ENCODE data around the gene NFS1.
"Not testable (repeated sequence)": the region's sequence is repeated elsewhere in the genome, so short reads cannot be mapped to it uniquely, and the experiment has no call there.

The NFS1 gene

DNA sequence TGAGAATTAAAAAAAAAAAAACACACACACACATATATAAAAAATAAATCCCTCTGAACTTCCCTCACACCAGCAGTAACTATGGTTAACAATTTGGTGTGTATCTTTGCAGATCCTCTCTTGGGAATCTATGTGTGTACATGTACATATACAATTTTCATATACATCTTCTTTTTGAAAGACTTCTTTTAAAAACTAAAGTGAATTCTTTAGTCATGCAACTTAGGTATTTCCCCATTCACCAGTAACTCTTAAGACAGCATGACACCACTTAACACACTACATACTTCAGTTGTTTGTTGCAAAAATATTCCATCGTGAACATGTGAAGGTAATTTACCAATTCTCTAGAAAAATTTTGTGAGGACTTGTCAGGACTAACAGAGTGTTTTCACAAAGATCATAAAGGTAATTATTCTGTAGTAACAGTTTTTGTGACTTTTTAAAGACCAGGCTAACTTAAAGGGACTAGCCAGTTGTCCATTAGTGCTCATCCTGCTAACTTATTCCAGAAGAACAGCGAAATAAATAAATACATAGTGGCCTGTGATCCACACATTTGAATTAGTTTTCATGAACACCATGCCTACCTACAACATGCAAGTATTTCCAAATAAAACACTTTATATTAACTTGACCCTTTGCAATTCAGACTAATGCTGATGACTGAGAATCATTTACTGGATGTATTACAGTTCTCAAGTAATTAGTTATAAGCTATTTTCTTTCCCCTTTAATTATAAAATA lies 30.9 kb upstream of the NFS1 start:
- no peak for DNase-seq (ENCODE audit: low spot score)

DNA sequence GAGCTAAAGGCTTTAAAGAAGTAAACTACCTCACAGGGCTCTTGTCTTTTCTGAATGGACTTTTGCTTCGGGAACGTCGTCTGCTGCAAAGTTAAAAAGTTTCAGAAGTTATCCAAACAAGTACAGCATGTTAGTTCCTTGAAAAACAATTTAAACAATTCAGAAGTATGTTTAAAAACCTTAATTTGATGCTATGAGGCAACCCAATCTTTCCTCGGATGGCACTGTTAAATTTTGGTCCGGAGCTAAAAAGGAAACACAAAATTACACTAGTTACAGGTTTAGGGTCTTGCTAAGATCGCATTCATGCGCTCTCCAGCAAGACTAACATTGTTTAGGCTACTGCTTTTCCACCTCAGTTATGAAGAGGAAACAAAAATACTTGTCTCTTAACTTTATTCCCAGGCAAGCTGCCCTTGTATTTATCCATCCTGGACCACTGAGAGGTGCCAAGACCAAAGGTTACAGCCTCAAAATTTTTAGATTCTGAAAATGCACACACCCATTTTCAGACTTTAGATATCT lies 30.2 kb upstream of the NFS1 start:
- DNase-seq (ENCODE audit: low spot score) = no peak

DNA sequence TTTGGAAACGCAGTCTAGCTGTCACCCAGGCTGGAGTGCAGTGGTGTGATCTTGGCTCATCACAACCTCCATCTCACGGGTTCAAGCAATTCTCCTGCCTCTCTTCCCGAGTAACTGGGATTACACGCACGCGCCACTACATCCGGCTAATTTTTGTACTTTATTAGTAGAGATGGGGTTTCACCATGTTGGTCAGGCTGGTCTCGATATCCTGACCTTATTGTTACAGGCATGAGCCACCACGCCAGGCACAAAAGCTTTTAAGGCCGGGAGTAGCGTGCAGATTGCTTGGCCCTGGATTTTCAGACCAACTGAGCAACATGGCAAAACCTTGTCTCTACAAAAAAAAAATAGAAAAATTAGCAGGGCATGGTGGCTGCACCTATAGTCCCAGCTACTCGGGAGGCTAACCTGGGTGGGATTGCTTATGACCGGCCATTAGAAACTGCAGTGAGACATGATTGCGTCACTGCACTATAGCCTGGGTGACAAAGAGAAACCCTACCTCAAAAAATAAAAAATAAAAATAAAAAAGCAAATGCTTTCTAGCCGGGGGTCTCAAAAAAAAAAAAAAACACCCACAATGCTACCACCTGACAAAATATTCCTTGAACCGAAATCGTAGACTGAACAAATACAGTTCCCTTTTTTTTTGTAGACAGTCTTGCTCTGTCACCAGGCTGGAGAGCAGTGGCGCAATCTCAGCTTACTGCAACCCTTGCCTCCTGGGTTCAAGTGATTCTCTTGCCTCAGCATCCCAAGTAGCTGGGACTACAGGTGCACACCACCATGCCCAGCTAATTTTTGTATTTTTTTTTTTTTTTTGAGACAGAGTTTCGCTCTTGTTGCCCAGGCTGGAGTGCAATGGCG lies 27.9 kb upstream of the NFS1 start:
- no peak for DNase-seq (ENCODE audit: low spot score)

DNA sequence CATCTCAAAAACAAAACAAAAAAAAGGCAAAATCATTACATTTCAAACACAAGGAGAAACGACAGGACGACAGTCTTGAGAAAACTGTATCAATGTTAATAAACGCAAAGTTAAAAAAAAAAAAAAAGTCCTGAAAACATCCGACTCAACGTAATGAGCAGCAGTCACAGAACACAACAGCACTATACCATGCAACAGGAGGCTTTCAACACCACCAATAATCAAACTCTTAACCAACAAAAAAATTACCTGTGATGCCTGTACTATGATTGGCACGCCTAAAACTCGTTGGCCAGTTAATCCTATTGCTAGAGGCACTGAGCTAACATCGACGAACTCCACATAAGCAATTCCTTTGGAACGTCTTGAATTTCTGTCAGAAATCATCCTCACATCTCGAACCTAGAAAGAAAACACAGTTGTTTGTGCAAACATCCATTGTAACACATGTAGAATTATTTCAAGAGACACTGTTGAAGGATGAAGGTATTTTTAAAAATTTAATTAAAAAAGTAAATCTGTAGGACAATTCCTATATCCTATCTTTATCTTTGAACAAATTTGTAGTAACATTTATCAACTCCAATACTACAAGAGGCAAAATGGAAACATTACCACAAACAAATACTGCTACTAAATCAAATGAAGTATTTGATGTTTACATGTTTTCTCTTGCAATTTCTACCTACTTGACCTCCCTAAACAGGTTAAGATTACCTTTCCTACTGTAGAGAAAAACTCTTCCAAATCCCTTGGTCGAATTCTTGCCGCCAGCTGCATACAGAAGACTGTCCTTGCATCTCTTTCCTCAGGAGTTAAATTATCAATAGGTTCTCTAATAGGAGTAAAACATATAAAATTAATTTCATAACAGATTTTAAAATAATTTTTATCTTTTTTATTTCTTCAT lies 25.4 kb upstream of the NFS1 start:
- DNase-seq (ENCODE audit: low spot score) = no peak

DNA sequence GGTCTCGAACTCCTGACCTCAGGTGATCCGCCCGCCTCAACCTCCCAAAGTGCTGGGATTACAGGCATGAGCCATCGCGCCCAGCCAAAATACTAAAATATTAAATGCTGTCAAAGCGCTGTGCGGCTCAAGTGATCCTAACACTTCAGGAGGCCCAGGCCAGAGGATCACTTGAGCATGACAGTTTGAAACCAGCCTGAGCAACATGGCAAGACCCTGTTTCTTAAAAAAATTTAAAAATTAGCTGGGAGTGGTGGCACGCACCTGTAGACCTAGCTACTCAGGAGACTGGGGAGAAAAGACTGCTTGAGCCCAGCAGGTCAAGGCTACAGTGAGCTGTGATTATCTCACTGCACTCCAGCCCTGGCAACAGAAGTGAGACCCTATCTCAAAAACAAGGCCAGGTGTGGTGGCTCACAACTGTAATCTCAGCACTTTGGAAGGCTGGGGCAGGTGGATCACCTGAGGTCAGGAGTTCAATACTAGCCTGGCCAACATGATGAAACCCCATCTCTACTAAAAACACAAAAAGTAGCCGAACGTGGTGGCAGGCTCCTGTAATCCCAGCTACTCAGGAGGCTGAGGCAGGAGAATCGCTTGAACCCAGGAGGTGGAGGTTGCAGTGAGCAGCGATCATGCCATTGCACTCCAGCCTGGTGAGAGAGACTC lies 24.6 kb upstream of the NFS1 start:
- not testable (repeated sequence) for DNase-seq (ENCODE audit: low spot score)

DNA sequence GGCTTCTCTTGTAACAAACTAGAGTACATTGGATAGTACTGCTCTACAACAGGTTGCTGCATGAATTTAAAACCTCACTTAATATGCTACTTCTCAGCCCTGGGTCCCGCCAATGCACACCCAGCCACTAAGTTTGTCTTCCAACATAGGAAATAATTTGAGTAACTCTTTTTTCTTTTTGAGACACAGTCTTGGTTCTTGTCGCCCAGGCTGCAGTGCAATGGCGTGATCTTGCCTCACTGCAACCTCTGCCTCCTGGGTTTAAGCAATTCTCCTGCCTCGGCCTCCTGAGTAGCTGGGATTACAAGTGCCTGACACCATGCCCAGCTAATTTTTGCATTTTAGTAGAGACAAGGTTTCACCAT lies 24.1 kb upstream of the NFS1 start:
- not testable (repeated sequence) for DNase-seq (ENCODE audit: low spot score)

DNA sequence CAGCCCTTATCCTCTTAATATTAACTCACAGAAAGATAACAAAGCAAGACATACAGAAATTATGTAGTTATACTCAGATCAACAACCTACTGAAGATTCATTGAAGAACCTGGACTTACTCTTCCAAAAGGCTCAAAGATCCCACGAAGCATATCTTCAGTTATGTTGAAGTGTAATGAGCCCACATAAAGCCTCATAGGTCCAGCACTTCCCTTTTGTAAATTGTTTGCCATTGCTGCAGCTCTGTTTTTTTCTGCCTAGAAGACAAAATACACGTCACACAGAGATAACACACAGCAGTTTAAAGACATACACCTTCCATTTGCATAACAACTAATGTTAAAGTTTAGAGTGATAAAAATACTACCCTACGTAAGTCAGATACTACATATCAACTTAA lies 22.5 kb upstream of the NFS1 start:
- DNase-seq (ENCODE audit: low spot score) = no peak

DNA sequence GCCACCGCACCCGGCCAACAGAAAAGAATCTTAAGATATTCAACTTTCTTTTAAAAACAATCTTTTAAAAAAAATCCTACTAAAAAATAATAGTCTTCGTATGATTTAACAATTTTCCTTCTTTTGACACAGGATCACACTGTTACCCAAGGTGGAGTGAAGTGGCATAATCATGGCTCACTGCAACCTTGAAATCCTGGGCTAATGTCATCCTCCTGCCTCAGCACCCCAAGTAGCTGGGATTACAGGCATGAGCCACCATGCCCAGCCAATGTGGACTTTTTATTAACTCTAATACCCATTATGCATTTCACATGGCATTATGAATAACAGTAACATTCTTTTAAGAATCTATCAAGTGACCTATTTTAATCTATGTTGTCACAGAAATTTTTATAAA lies 22.1 kb upstream of the NFS1 start:
- no peak for DNase-seq (ENCODE audit: low spot score)

DNA sequence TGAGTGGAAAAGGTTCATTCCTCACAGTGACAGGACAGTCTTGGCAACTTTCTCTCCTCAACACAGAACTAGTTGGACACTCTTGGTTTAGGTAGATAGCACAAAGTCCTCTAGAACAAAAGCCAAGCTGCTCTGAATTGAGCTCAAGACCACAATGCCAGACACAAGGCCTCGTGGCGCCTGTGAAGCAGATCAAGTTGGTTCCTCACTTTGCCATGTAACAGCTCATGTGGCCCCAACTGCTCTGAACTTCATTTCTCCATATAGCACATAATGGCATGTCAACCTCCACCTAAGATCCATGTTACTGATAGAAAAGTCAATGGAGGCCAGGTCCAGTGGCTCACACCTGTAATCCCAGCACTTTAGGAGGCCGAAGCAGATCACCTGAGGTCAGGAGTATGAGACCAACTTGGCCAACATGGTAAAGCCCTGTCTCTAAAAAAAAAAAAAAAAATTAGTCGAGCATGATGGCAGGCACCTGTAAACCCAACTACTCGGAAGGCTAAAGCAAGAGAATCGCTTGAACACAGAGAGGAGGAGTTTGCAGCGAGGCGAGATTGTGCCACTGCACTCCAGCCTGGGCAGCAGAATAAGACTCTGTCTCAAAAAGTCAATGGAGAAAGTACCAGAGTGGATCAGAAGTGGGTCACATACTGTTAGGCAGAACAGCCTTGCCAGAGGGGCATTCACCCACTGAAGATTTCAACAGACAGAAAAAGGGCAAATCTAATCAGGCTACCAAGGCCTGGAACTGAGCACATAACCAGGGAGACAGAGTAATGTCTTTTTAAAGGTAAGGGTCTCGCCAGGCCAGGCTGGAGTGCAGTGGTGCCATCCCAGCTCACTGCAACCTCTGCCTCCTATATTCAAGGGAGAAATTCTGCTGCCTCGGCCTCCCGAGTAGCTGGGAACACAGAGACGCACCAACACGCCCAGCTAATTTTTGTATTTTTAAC lies 21.3 kb upstream of the NFS1 start:
- no peak for DNase-seq (ENCODE audit: low spot score)

DNA sequence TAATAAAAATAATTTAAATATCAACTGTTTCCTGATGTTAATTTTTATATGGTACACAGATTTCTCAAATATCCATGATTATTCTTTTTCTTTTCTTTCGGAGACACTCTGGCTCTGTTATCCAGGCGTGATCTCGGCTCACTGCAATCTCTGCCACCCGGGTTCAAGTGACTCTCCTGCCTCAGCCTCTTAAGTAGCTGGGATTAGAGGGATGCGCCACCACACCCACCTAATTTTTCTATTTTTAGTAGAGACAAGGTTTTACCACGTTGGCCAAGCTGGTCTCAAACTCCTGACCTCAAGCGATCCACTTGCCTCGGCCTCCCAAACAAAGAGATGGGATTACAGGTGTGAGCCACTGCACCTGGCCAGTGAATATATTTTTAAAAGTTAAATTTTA lies 20.6 kb upstream of the NFS1 start:
- no peak for DNase-seq (ENCODE audit: low spot score)

DNA sequence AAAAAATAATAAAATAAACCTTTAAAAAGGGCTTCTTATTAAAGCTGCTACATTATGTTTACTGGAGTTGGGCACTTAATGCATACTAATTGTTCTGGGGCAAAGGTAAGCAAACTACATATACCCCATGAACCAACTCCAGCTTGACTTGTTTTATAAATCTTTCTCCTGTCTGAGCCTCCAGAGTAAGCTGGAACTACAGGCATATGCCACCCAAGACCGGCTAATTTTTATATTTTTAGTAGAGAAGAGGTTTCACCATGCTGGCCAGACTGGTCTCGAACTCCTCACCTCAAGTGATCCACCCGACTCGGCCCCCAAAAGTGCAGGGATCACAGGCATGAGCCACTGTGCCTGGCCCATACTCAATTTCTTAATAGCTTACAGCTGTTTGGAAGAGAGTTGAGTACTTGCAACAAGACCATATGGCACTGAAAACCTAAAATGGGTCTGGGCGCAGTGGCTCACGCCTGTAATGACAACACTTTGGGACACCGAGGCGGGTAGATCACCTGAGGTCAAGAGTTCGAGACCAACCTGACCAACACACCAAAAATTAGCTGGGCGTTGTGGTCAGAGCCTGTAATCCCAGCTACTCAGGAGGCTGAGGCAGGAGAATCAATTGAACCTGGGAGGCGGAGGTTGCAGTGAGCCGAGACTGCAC lies 20.0 kb upstream of the NFS1 start:
- DNase-seq (ENCODE audit: low spot score) = no peak

DNA sequence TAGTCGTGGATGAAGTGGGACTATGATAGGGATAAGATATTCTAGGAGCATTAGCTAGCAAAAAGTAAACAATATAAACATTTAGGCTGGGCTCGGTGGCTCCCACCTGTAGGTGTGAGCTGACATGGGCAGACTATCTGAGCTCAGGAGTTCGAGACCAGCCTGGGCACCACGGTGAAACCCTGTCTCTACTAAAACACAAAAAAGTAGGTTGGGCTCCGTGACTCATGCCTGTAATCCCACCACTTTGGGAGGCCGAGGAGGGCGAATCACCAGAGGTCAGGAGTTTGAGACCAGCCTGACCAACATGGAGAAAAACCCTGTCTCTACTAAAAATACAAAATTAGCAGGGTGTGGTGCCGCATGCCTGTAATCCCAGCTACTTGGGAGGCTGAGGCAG lies 19.2 kb upstream of the NFS1 start:
- not testable (repeated sequence) for DNase-seq (ENCODE audit: low spot score)

DNA sequence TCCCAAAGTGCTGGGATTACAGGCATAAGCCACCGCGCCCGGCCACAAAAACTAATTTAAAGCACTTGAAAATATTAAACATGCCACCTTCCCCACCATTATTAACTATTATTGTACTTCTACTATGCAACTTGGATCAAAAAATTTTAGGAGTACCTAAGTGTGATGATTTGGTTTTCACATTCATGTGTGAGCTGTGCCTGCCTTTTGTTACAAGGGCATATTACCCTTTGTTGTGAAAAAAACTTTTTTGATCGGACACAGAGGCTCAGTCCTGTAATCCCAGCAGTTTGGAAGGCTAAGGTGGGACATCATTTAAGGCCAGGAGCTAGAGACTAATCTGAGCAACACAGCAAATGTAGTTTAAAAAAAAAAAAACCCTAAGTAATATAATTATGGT lies 17.2 kb upstream of the NFS1 start:
- DNase-seq (ENCODE audit: low spot score) = no peak

DNA sequence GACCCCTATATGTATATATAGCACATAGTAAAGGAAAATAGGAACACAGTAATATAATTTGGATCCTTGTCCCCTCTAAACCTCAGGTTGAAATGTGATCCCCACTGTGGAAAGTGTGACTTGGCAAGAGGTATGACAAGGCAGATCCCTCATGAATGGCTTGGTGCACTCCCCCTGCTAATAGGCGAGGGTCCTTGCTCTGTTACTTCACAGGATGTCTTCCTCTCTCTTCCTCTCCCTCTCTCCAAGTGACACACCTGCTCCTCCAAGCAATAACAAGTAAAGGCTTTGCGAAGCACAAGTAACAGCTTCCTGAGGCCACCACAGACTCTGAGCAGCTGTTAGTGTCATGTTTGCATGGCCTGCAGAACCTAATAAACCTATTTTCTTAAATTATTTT lies 16.5 kb upstream of the NFS1 start:
- DNase-seq (ENCODE audit: low spot score) = no peak

DNA sequence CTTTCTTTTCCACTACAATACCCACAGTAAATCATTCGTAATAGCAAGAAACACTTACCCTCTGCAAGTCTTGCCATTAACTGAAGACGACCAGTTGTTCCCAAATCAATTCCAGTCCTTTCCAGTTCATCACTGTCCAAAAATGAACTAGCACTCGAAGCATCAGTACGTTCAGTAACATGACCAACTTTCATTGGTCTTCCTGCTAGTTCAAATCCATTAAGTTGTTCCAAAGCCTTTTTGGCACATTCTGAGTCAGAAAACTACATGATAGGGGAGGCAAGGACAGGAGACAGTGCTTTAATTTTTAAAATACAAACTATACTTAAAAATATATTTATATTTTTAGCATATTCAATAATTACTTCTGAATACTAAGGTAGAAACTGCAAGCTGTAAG lies 15.0 kb upstream of the NFS1 start:
- DNase-seq (ENCODE audit: low spot score) = no peak

DNA sequence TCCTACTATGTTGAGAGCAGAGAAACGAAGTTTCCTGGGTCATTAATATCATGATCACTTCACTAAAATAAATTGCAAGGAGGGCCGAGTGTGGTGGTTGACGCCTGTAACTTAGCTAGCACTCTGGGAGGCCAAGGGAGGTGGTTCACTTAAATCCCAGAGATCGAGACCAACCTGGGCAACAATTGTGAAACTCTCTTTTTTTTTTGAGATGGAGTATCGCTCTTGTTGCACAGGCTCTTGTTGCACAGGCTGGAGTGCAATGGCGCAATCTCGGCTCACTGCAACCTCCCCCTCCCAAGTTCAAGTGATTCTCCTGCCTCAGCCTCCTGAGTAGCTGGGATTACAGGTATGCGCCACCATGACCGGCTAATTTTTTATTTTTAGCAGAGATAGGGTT lies 14.0 kb upstream of the NFS1 start:
- not testable (repeated sequence) for DNase-seq (ENCODE audit: low spot score)

DNA sequence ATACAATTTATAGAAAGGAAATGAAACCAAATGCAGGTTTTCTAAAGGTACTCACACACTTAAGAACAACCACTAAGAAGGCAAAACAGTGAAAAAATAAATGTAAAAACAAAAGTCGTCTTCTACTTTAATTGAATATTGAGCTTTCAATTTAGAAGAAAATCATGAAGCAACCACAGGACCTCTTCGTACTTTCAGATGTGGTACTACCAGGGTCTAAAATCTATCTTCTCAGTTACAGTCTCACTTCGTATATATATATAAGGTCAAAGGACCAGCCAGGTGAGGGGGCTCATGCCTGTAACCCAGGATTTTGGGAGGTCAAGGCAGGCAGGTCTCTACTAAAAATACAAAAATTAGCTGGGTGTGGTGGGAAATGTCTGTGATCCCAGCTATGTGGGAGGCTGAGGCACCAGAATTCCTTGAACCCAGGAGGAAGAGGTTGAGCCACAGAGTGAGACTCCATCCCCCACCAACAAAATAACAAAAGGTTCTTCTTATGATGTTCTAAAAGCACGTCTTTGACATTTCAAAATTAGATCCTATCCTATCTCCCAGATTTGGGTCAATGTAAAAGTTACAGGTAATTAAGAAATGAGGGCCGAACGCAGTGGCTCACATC lies 12.5 kb upstream of the NFS1 start:
- DNase-seq (ENCODE audit: low spot score) = no peak

DNA sequence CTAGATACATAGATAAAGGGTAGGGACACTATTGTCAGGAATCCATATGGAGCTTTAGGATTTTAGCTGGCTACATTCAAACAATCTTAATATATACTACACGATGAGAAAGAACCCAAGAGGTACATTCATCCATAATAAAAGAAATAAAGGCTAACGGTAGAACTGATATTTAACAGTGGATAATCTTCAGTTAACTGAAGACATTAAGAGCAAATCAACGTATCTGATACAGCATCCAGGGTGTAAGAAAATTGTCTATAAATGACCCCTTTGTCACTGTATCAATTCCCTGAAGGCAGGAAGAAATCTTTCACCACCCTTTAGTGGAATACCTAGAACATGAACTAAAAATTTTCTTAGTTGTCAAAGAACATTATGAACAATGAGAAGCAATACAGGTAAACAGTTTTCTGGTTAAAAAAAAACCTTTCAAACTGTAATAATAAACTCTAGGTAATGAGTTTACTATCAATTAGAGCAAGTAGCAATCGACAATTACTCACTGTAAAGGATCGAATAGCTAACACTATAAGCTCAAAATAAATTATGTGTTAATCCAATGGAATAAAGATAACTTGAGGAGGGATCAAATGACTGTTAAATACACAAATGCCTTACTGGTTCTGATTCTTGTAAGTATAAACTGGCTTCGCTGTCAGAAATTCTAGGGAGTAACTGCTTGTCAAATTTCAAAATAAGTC lies 11.9 kb upstream of the NFS1 start:
- DNase-seq (ENCODE audit: low spot score) = no peak

DNA sequence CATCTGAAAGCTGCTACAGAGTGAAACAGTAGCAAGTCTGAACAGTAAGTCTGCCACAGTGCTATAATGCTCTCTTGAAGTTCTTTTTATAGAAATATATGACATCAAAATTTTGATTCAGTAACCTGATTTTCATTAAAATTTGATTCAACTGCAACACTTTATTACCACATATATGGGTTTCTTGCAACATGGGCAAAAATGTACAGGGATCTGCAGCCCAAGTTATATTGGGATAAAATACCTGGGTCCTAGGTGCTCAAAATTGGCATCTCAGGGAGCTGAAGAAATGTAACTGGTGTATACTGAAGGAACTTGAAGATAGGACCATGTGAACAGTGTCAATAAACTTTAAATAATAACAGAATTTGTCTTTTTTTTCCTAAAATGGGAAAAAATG lies 10.9 kb upstream of the NFS1 start:
- no peak for DNase-seq (ENCODE audit: low spot score)

Measured in pons (tissue), 1 donor.